MCF 10A (cell line): ENCODE data around the gene GATAD2A. TPM values are rescaled to one million over a fixed set of nuclear protein-coding genes. Genes with fewer than 3 reads are reported as not detected.

Experiments
- BruUV-seq: library from RNA; stranded (reverse); fragments of 400-500 nt; replicated peaks from 2 replicates; lab custom pipeline; 2021; lab: Mats Ljungman, UMichigan
- CTCF ChIA-PET: fragments of 300-600 bp; sonication (Branson Sonifier 250); formaldehyde crosslinking; extraction: SDS; loops from one replicate; lab custom pipeline; 2021; ENCODE audit warnings: antibody characterized with exemption, inconsistent platforms; lab: Yijun Ruan, JAX
- POLR2A ChIA-PET: fragments of 300-600, 350-650 bp; sonication (Branson Sonifier 250); formaldehyde crosslinking; extraction: SDS; loops from one replicate; lab custom pipeline; 2020; ENCODE audit warnings: antibody characterized with exemption, inconsistent platforms; lab: Yijun Ruan, JAX
- DNase-seq: peaks from one replicate; pipeline ENCODE4 v3.0.0-alpha.2; 2018; ENCODE audit not compliant: unreplicated experiment
- H3K27ac Mint-ChIP-seq: one replicate; pipeline ENCODE4 v1.8.0; 2022; ENCODE audit warnings: mild to moderate bottlenecking, low read depth, mixed read lengths; ENCODE audit not compliant: unreplicated experiment
- H3K27me3 Mint-ChIP-seq: one replicate; pipeline ENCODE4 v1.8.0; 2022; ENCODE audit warnings: mixed read lengths; ENCODE audit not compliant: insufficient read depth, unreplicated experiment
- H3K36me3 Mint-ChIP-seq: one replicate; pipeline ENCODE4 v1.8.0; 2022; ENCODE audit warnings: mild to moderate bottlenecking, moderate library complexity, mixed read lengths; ENCODE audit not compliant: insufficient read depth, unreplicated experiment
- H3K4me1 Mint-ChIP-seq: one replicate; pipeline ENCODE4 v1.8.0; 2022; ENCODE audit warnings: mixed read lengths; ENCODE audit not compliant: insufficient read depth, unreplicated experiment
- H3K4me3 Mint-ChIP-seq: one replicate; pipeline ENCODE4 v1.8.0; 2022; ENCODE audit warnings: mild to moderate bottlenecking, moderate library complexity, mixed read lengths; ENCODE audit not compliant: unreplicated experiment
- H3K9me3 Mint-ChIP-seq: one replicate; pipeline ENCODE4 v1.8.0; 2022; ENCODE audit warnings: mixed read lengths; ENCODE audit not compliant: unreplicated experiment
- CTCF ChIP-seq: fragments of 200-600 bp; IDR thresholded peaks from one replicate; pipeline ENCODE4 v1.8.0; 2022; ENCODE audit warnings: antibody characterized with exemption, mild to moderate bottlenecking; ENCODE audit not compliant: unreplicated experiment
- intact Hi-C: fragments of 100-400 bp; cut with micrococcal nuclease; formaldehyde crosslinking; loops from 2 replicates; pipeline ENCODE4 v1.14.1; 2022
- total RNA-seq: library from RNA; stranded (reverse); gene quantifications from 2 replicates; pipeline ENCODE4 v1.2.3, GENCODE V29; 2022

The GATAD2A gene
- total RNA-seq, 1 experiment from 2014 or later = 91.5 TPM

DNA sequence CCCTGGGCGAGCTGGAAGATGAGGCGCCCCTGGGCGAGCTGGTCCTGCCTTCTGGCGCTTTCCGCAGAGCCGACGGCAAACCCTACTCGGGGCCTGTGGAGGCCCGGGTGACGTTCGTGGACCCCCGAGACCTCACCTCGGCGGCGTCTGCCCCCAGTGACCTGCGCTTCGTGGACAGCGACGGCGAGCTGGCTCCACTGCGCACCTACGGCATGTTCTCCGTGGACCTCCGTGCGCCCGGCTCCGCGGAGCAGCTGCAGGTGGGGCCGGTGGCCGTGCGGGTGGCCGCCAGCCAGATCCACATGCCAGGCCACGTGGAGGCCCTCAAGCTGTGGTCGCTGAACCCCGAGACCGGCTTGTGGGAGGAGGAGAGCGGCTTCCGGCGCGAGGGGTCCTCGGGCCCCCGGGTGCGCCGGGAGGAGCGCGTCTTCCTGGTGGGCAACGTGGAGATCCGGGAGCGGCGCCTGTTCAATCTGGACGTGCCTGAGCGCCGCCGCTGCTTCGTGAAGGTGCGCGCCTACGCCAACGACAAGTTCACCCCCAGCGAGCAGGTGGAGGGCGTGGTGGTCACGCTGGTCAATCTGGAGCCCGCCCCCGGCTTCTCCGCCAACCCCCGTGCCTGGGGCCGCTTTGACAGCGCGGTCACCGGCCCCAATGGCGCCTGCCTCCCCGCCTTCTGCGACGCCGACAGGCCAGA lies 138.9 kb downstream of the GATAD2A start:
- no peaks in the 10 kb centered on the region for H3K9me3 Mint-ChIP-seq
- intact Hi-C loops = no loop called here
- no TSS peak for BruUV-seq
- no peaks in the 10 kb centered on the region for H3K27me3 Mint-ChIP-seq
- H3K4me1 Mint-ChIP-seq = peaks cover 6% of the 10 kb centered on the region
- no peak overlapping the region for H3K27ac Mint-ChIP-seq
- no peak overlapping the region for H3K4me3 Mint-ChIP-seq
- no peak for DNase-seq
- CTCF ChIA-PET = interaction anchor here (0.6 to 2.2 kb wide), 3 partner anchors 9 to 147 kb away, joined by 3 to 11 read pairs (median 3); no protein-coding TSS in a partner anchor
- H3K36me3 Mint-ChIP-seq = no peaks in the 10 kb centered on the region
- no peak for TF ChIP-seq CTCF
- POLR2A ChIA-PET = no interaction called here

DNA sequence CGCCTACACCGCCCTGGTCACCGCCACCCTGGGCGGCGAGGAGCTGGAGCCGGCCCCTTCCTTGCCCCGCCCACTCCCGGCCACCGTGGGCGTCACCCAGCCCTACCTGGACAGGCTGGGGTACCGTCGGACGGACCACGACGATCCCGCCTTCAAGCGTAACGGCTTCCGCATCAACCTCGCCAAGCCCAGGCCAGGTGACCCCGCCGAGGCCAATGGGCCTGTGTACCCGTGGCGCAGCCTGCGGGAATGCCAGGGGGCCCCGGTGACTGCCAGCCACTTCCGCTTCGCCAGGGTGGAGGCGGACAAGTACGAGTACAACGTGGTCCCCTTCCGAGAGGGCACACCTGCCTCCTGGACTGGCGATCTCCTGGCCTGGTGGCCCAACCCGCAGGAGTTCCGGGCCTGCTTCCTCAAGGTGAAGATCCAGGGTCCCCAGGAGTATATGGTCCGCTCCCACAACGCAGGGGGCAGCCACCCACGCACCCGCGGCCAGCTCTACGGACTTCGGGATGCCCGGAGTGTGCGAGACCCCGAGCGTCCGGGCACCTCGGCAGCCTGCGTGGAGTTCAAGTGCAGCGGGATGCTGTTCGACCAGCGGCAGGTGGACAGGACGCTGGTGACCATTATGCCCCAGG lies 139.6 kb downstream of the GATAD2A start:
- no peak for TF ChIP-seq CTCF
- intact Hi-C loops = no loop called here
- no peak for DNase-seq
- CTCF ChIA-PET = interaction anchor here (0.7 to 2.2 kb wide), 2 partner anchors 8 to 13 kb away, joined by 3 to 11 read pairs; no protein-coding TSS in a partner anchor
- no peaks in the 10 kb centered on the region for H3K9me3 Mint-ChIP-seq
- no peaks in the 10 kb centered on the region for H3K36me3 Mint-ChIP-seq
- H3K27ac Mint-ChIP-seq = no peak overlapping the region
- no peak overlapping the region for H3K4me3 Mint-ChIP-seq
- peaks cover 6% of the 10 kb centered on the region for H3K4me1 Mint-ChIP-seq
- no TSS peak for BruUV-seq
- POLR2A ChIA-PET = no interaction called here
- no peaks in the 10 kb centered on the region for H3K27me3 Mint-ChIP-seq

GRCh38 chr19:19545707-19546106 lies 140.2 kb downstream of the GATAD2A start:
- Mint-ChIP-seq H3K4me3 (no peak overlapping the region), H3K27me3 (no peaks in the 10 kb centered on the region), H3K9me3 (no peaks in the 10 kb centered on the region), H3K4me1 (peaks cover 6% of the 10 kb centered on the region), H3K36me3 (no peaks in the 10 kb centered on the region), H3K27ac (no peak overlapping the region)
- BruUV-seq = no TSS peak
- ChIA-PET CTCF (interaction anchor here (0.5 to 0.7 kb wide), 2 partner anchors 10 to 98 kb away, joined by 3 to 4 read pairs; partner anchors contain the start of gene GMIP), POLR2A (no interaction called here)
- DNase-seq = no peak
- intact Hi-C loops = no loop called here
- no peak for TF ChIP-seq CTCF

DNA sequence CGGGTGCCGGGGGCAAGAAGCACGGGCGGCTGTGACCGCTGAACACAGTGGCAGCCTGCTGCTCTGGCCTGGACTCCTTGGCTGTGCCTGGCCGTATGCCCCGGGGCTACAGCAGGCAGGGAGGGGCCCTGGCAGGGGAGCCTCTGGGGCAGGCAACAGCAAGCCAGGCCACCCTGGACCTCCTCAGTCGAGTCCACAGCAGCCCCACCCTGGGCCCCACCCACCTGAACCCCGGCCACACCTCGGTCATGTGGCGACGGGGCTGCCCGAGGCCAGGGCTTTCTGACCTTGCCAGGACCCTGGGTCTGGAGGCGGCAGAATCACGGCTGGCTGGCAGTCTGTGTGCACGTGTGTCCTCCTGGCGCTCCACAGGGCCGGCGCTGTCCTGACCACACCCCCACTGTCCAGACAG lies 141.3 kb downstream of the GATAD2A start:
- DNase-seq = no peak
- intact Hi-C loops = no loop called here
- H3K27me3 Mint-ChIP-seq = no peaks in the 10 kb centered on the region

More for the DNA sequence above, 141.3 kb downstream of the GATAD2A start:
- no TSS peak for BruUV-seq
- H3K9me3 Mint-ChIP-seq = no peaks in the 10 kb centered on the region
- H3K36me3 Mint-ChIP-seq = no peaks in the 10 kb centered on the region
- ChIA-PET CTCF (interaction anchor here (0.5 to 1.6 kb wide), 5 partner anchors 15 to 97 kb away, joined by 3 to 13 read pairs (median 5); partner anchors contain the start of gene GMIP), POLR2A (no interaction called here)
- H3K27ac Mint-ChIP-seq = no peak overlapping the region
- peaks cover 6% of the 10 kb centered on the region for H3K4me1 Mint-ChIP-seq
- no peak for TF ChIP-seq CTCF
- H3K4me3 Mint-ChIP-seq = no peak overlapping the region
